KOPT-K1 (cell line): ENCODE measurements around the gene TLNRD1.

ENCODE experiments used
- H3K27ac ChIP-seq: fragments of 200-600 bp; sonication (generic); 2 replicates; pipeline ENCODE4 v1.5.1; 2016; ENCODE audit warnings: antibody characterized with exemption, mild to moderate bottlenecking, low read depth, low read length; ENCODE audit not compliant: poor library complexity, severe bottlenecking
- H3K36me3 ChIP-seq: fragments of 200-600 bp; sonication (generic); 2 replicates; pipeline ENCODE4 v1.5.1; 2017; ENCODE audit warnings: antibody characterized with exemption, mild to moderate bottlenecking, low read length, moderate library complexity; ENCODE audit not compliant: insufficient read depth
- H3K9me3 ChIP-seq: fragments of 200-600 bp; sonication (generic); 2 replicates; pipeline ENCODE4 v1.5.1; 2017; ENCODE audit warnings: antibody characterized with exemption, low read length, mild to moderate bottlenecking; ENCODE audit not compliant: insufficient read depth, poor library complexity, severe bottlenecking

TLNRD1 gene

GRCh38 chr15:81024265-81024872 is 23.6 kb downstream of the TLNRD1 start:
- no peak overlapping the region for H3K27ac ChIP-seq
- H3K36me3 ChIP-seq = no peaks in the 10 kb centered on the region
- no peaks in the 10 kb centered on the region for H3K9me3 ChIP-seq

- Histone ChIP-seq H3K27ac (no peak overlapping the region), H3K36me3 (no peaks in the 10 kb centered on the region), H3K9me3 (no peaks in the 10 kb centered on the region)
Observed at GRCh38 chr15:81024936-81025335, 24.2 kb downstream of the TLNRD1 start.

GRCh38 chr15:81025721-81026370 is 25.1 kb downstream of the TLNRD1 start:
- H3K27ac ChIP-seq = no peak overlapping the region

GRCh38 chr15:81026836-81027599 is 26.3 kb downstream of the TLNRD1 start:
- Histone ChIP-seq H3K36me3 (no peaks in the 10 kb centered on the region), H3K9me3 (no peaks in the 10 kb centered on the region), H3K27ac (no peak overlapping the region)

More at GRCh38 chr15:81025721-81026370, 25.1 kb downstream of the TLNRD1 start:
- Histone ChIP-seq H3K36me3 (no peaks in the 10 kb centered on the region), H3K9me3 (no peaks in the 10 kb centered on the region)

- Histone ChIP-seq H3K27ac (no peak overlapping the region), H3K9me3 (no peaks in the 10 kb centered on the region), H3K36me3 (no peaks in the 10 kb centered on the region)
Observed at GRCh38 chr15:81029414-81030300, 28.9 kb downstream of the TLNRD1 start.

GRCh38 chr15:81030301-81030750 is 29.6 kb downstream of the TLNRD1 start:
- Histone ChIP-seq H3K27ac (no peak overlapping the region), H3K36me3 (no peaks in the 10 kb centered on the region), H3K9me3 (no peaks in the 10 kb centered on the region)

GRCh38 chr15:81031203-81031602 is 30.5 kb downstream of the TLNRD1 start:
- Histone ChIP-seq H3K27ac (no peak overlapping the region), H3K9me3 (no peaks in the 10 kb centered on the region), H3K36me3 (no peaks in the 10 kb centered on the region)

- Histone ChIP-seq H3K27ac (no peak overlapping the region), H3K9me3 (no peaks in the 10 kb centered on the region), H3K36me3 (no peaks in the 10 kb centered on the region)
Observed at GRCh38 chr15:81032355-81032754, 31.6 kb downstream of the TLNRD1 start.

- Histone ChIP-seq H3K9me3 (no peaks in the 10 kb centered on the region), H3K36me3 (no peaks in the 10 kb centered on the region), H3K27ac (no peak overlapping the region)
Observed at GRCh38 chr15:81032818-81033217, 32.1 kb downstream of the TLNRD1 start.

- no peaks in the 10 kb centered on the region for H3K9me3 ChIP-seq
- no peak overlapping the region for H3K27ac ChIP-seq
- H3K36me3 ChIP-seq = no peaks in the 10 kb centered on the region
Observed at GRCh38 chr15:81033508-81033907, 32.8 kb downstream of the TLNRD1 start.

GRCh38 chr15:81037952-81038743 is 37.4 kb downstream of the TLNRD1 start:
- Histone ChIP-seq H3K36me3 (no peaks in the 10 kb centered on the region), H3K9me3 (no peaks in the 10 kb centered on the region), H3K27ac (no peak overlapping the region)

- H3K27ac ChIP-seq = no peak overlapping the region
- H3K36me3 ChIP-seq = no peaks in the 10 kb centered on the region
- no peaks in the 10 kb centered on the region for H3K9me3 ChIP-seq
Observed at GRCh38 chr15:81038975-81039607, 38.4 kb downstream of the TLNRD1 start.

- H3K9me3 ChIP-seq = no peaks in the 10 kb centered on the region
- H3K27ac ChIP-seq = no peak overlapping the region
Observed at GRCh38 chr15:81040757-81041156, 40.0 kb downstream of the TLNRD1 start.

More at GRCh38 chr15:81040757-81041156, 40.0 kb downstream of the TLNRD1 start:
- no peaks in the 10 kb centered on the region for H3K36me3 ChIP-seq
